Heart right ventricle (tissue), 16 donors: Measurements from ENCODE around the gene SLC26A11. TPM values are rescaled to one million over a fixed set of nuclear protein-coding genes. Genes with fewer than 3 reads are reported as not detected.

Source experiments
- ATAC-seq, 8 donors: fragments of 200-7000 bp; cut with Tn5 transposase; one replicate each; pipeline ENCODE4 v1.9.1; 2020; ENCODE audit warnings: mild to moderate bottlenecking in 8 of 8, moderate library complexity in 8 of 8, moderate number of reproducible peaks in 1 of 8
- DNase-seq, 2 donors: peaks; one replicate each; pipeline ENCODE4 v3.0.0-alpha.2; 2020
- H3K27ac ChIP-seq, 10 donors: fragments of 200-600 bp; sonication (generic) in 2 of 10; one replicate each; pipeline versions ENCODE4 v1.5.0 to v1.8.0; 2020 to 2022; ENCODE audit warnings: mild to moderate bottlenecking in 3 of 10
- H3K27me3 ChIP-seq, 7 donors: fragments of 200-600 bp; one replicate each; pipeline ENCODE4 v1.8.0; 2021 to 2022; ENCODE audit warnings: mild to moderate bottlenecking in 2 of 7
- H3K36me3 ChIP-seq, 9 donors: fragments of 200-600 bp; sonication (generic) in 1 of 9; one replicate each; pipeline versions ENCODE4 v1.5.0 to v1.8.0; 2020 to 2022; ENCODE audit warnings: mild to moderate bottlenecking in 2 of 9
- H3K4me1 ChIP-seq, 9 donors: fragments of 200-600 bp; sonication (generic) in 1 of 9; one replicate each; pipeline versions ENCODE4 v1.5.0 to v1.8.0; 2020 to 2022; ENCODE audit warnings: mild to moderate bottlenecking in 4 of 9
- H3K4me3 ChIP-seq, 10 donors: fragments of 200-600 bp; sonication (generic) in 2 of 10; one replicate each; pipeline versions ENCODE4 v1.5.0 to v1.8.0; 2020 to 2022; ENCODE audit warnings: mild to moderate bottlenecking in 7 of 10, moderate library complexity in 2 of 10
- H3K9me3 ChIP-seq, 11 donors: fragments of 200-600 bp in 10 of 11; sonication (generic) in 2 of 11; one replicate each; pipeline versions ENCODE4 v1.5.0 to v1.8.0; 2013 to 2022; ENCODE audit warnings: mild to moderate bottlenecking in 2 of 11, control low read depth in 1 of 11, moderate library complexity in 1 of 11
- WGBS, 2 donors: extraction: QIAGEN DNeasy Blood & Tissue Kit; methylation state at CpG; one replicate each; pipeline ENCODE4 v1.1.7; 2013; ENCODE audit warnings: inconsistent platforms in 1 of 2; 5-methylcytosine and 5-hydroxymethylcytosine counted together
- intact Hi-C, 10 donors: fragments of 100-400 bp; cut with DNase I; formaldehyde crosslinking; loops; one replicate each; pipeline versions ENCODE4 v1.11.1 to v1.14.2; 2022
- polyA plus RNA-seq, 2 donors: library from polyadenylated mRNA; stranded (reverse); fragments of 200-250 nt; gene quantifications; one replicate each; pipeline ENCODE4 v1.2.3, GENCODE V29; 2013
- total RNA-seq, 10 donors: library from RNA; stranded (reverse); fragmentation: NEBNext Ultra II Directional in 3 of 10; extraction: Animal tissue kit (Norgen Biotek cat#: 25700) in 3 of 10; gene quantifications; one replicate each; pipeline versions ENCODE4 v1.2.1 to v1.2.4, GENCODE V29; 2021 to 2023
- TF ChIP-seq, protein P1 (sequence below), 9 donors: fragments of 200-600 bp; sonication (generic) in 2 of 9; IDR thresholded peaks; one replicate each; pipeline versions ENCODE4 v1.5.0 to v1.8.0; 2021 to 2022; ENCODE audit warnings: antibody characterized with exemption in 9 of 9, mild to moderate bottlenecking in 5 of 9, moderate library complexity in 1 of 9
- donor health status: Arrhythmogenic right ventricular cardiomyopathy.
- donor health status: ischemic (EF 13 %, LVEDD 7.1; RV severe dilation, severe dysfunction).
- donor health status: healthy with polysubstance abuse.
- donor health status: DM: no; HTN: yes; CAD: no.
- donor health status: DM: no; HTN: no; CAD: no.
- donor health status: ischemic (EF 25% LVEDD 6.9; RV normal size, moderate dysfunction).
- donor health status: ischemic (EF 25% LVEDD 5.7; RV mildly dilated, moderate dysfunction).
- donor health status: healthy.
- donor health status: DM: yes; HTN: yes; CAD: no.
- donor health status: Ischemic cardiomyopathy.
- donor health status: ischemic (EF 35%, LVEDD 5.7; RV mildly dilated, moderate dysfunction).
- donor health status: nonischemic (EF 11% LVEDD 7.7; RV severe dilation, severe dysfunction).
- donor health status: DM: yes; HTN: yes; CAD: no.
- donor health status: PGD.
- donor health status: ischemic (EF 29% LVEDD 5.4; RV normal size, mild dysfunction).
- donor health status: nonischemic (EF 23%, LVEDD 6.1; RV moderate dilation, normal function).

Gene SLC26A11
- total and polyA plus RNA-seq, 12 donors = 3.0 to 8.6 (median 5.1) TPM

DNA sequence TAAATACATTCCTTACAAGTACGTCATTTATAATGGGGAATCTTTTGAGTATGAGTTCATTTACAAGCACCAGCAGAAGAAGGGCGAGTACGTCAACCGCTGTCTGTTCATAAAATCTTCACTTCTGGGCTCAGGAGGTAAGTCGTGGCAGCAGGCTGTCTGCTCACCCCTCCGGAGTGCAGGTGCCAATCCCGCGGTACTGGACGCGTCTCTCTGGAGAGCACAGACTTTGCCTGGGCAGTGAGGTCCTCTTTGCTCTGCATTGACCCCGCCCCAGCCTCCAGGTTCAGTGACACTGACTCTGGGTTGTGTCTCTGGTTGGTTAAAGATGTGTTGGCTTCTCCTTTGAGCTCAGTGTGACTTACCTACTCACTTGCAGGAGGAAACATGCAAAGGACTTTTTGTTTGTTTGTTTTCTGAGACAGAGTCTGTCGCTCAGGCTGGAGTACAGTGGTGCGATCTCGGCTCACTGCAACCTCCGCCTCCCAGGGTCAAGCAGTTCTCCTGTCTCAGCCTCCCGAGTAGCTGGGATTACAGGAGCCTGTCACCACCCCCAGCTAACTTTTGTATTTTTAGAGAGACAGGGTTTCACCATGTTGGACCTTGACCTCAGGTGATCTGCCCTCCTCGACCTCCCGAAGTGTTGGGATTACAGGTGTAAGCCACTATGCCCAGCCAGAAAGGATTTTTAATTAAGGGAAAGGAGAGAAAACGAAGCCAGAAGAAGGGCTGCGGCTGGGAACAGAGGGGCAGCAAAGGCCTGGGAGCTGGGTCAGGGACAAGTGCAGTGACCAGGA, 71.7 kb downstream of the SLC26A11 start:
- intact Hi-C loops = no loop called here
- H3K27ac ChIP-seq = no peak overlapping the region
- ATAC-seq (no peak), DNase-seq (no peak)
- 94 to 95% methylated on average over 20 of the region's 20 CpGs for WGBS, 2 donors
- no peaks in the 10 kb centered on the region for H3K9me3 ChIP-seq
- peaks cover 0 to 12% (median 0%) of the 10 kb centered on the region in 9 donors for H3K4me1 ChIP-seq
- H3K27me3 ChIP-seq = no peaks in the 10 kb centered on the region
- peaks cover 0 to 100% (median 86%) of the 10 kb centered on the region in 9 donors for H3K36me3 ChIP-seq
- H3K4me3 ChIP-seq = no peak overlapping the region
- TF ChIP-seq, protein P1, sequence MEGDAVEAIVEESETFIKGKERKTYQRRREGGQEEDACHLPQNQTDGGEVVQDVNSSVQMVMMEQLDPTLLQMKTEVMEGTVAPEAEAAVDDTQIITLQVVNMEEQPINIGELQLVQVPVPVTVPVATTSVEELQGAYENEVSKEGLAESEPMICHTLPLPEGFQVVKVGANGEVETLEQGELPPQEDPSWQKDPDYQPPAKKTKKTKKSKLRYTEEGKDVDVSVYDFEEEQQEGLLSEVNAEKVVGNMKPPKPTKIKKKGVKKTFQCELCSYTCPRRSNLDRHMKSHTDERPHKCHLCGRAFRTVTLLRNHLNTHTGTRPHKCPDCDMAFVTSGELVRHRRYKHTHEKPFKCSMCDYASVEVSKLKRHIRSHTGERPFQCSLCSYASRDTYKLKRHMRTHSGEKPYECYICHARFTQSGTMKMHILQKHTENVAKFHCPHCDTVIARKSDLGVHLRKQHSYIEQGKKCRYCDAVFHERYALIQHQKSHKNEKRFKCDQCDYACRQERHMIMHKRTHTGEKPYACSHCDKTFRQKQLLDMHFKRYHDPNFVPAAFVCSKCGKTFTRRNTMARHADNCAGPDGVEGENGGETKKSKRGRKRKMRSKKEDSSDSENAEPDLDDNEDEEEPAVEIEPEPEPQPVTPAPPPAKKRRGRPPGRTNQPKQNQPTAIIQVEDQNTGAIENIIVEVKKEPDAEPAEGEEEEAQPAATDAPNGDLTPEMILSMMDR (IDR thresholded peaks at IDR 0.05) = no peak

GRCh38 chr17:80292521-80292971, 72.3 kb downstream of the SLC26A11 start:
- Histone ChIP-seq H3K36me3 (peaks cover 0 to 100% (median 88%) of the 10 kb centered on the region in 9 donors), H3K4me1 (peaks cover 0 to 8% (median 0%) of the 10 kb centered on the region in 9 donors), H3K27ac (no peak overlapping the region), H3K4me3 (no peak overlapping the region), H3K27me3 (no peaks in the 10 kb centered on the region), H3K9me3 (no peaks in the 10 kb centered on the region)
- no peak for DNase-seq
- intact Hi-C loops = no loop called here
- TF ChIP-seq, protein P1 (IDR thresholded peaks at IDR 0.05) = no peak
- WGBS, 2 donors = 95 to 96% methylated on average over 10 of the region's 10 CpGs
- no peak for ATAC-seq

DNA sequence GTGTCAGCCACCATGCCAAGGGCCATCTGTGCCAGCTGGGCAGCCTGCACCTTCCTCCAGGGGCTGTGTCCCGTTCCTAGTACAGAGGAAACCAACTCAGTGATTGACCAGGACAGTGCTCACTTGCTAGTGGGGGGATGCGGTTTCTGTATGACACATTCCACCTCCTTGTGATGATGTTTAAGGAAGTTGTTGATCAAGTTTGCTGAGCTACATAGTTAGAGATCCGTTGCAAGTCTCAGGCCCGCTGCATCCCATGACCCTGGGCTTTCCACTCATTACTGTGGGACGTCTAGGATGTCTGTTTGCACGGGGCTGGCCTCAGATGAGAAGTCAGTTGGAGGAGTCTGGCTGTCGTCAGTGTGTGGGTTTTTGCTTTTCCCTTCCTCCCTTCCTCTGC, 74.0 kb downstream of the SLC26A11 start:
- Histone ChIP-seq H3K36me3 (peaks cover 0 to 100% (median 83%) of the 10 kb centered on the region in 9 donors), H3K9me3 (no peaks in the 10 kb centered on the region), H3K4me1 (peaks cover 0 to 2% (median 0%) of the 10 kb centered on the region in 9 donors), H3K4me3 (no peak overlapping the region), H3K27me3 (no peaks in the 10 kb centered on the region), H3K27ac (peak overlapping the region in 1 of 10 donors; percentile 12)
- DNase-seq = no peak
- intact Hi-C loops = no loop called here
- TF ChIP-seq, protein P1 (IDR thresholded peaks at IDR 0.05) = no peak
- 84 to 87% methylated on average over 7 of the region's 7 CpGs for WGBS, 2 donors
- ATAC-seq = peak in 4 of 8 donors; percentile 9 to 51 (median 40)

- intact Hi-C loops = no loop called here
- ATAC-seq (no peak), DNase-seq (no peak)
- Histone ChIP-seq H3K9me3 (peaks cover 0 to 1% (median 0%) of the 10 kb centered on the region in 11 donors), H3K36me3 (peaks cover 0 to 100% (median 84%) of the 10 kb centered on the region in 9 donors), H3K27ac (peak overlapping the region in 1 of 10 donors; percentile 16), H3K4me3 (no peak overlapping the region), H3K27me3 (no peaks in the 10 kb centered on the region), H3K4me1 (peaks cover 0 to 2% (median 0%) of the 10 kb centered on the region in 9 donors)
- 93 to 97% methylated on average over 6 of the region's 6 CpGs for WGBS, 2 donors
- TF ChIP-seq, protein P1 (IDR thresholded peaks at IDR 0.05) = no peak
Measured at GRCh38 chr17:80294653-80295052, 74.4 kb downstream of the SLC26A11 start.
